Measurements from ENCODE around the gene EPB41L3. TPM values are rescaled to one million over a fixed set of nuclear protein-coding genes. Genes with fewer than 3 reads are reported as not detected.

EPB41L3 gene
- total RNA-seq, 2 donors from 2014 or later: 37.4 to 77.2 TPM

DNA sequence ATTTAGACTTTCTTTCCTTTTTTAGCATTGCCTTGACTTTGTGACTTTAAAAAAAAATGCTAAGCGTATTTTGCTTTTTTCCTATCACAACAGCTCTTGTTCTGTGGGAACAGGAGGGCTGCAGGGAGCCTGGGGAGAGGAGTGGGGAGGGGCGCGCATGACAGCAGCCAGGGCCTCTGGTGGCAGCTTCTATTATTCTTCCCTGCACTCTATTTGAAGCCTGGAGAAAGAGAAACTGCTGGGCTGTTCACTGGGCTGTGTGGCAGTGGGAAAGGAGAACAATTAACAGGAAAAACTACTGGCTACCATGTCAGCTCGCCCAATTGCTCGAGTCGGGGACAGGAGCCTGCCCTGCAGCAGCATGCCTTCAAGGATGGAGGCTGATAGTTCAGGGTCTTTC is 129.3 kb downstream of the EPB41L3 start:
- H3K36me3 ChIP-seq: no peaks in the 10 kb centered on the region
- DNase-seq (ENCODE audit: low spot score) (no peak), ATAC-seq (ENCODE audit: insufficient number of reproducible peaks, low FRiP score, low read depth) (no peak)
- no peaks in the 10 kb centered on the region for H3K9me3 ChIP-seq
- H3K27me3 ChIP-seq (replicated peaks; ENCODE audit: insufficient read depth): no peaks in the 10 kb centered on the region
- no peak overlapping the region for H3K4me3 ChIP-seq
- H3K4me1 ChIP-seq (ENCODE audit: control insufficient read depth in 1 of 2, low read depth in 2 of 2): no peaks in the 10 kb centered on the region
- no peak overlapping the region for H3K27ac ChIP-seq
- TF ChIP-seq, protein P1, sequence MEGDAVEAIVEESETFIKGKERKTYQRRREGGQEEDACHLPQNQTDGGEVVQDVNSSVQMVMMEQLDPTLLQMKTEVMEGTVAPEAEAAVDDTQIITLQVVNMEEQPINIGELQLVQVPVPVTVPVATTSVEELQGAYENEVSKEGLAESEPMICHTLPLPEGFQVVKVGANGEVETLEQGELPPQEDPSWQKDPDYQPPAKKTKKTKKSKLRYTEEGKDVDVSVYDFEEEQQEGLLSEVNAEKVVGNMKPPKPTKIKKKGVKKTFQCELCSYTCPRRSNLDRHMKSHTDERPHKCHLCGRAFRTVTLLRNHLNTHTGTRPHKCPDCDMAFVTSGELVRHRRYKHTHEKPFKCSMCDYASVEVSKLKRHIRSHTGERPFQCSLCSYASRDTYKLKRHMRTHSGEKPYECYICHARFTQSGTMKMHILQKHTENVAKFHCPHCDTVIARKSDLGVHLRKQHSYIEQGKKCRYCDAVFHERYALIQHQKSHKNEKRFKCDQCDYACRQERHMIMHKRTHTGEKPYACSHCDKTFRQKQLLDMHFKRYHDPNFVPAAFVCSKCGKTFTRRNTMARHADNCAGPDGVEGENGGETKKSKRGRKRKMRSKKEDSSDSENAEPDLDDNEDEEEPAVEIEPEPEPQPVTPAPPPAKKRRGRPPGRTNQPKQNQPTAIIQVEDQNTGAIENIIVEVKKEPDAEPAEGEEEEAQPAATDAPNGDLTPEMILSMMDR (IDR thresholded peaks at IDR 0.05): no peak

DNA sequence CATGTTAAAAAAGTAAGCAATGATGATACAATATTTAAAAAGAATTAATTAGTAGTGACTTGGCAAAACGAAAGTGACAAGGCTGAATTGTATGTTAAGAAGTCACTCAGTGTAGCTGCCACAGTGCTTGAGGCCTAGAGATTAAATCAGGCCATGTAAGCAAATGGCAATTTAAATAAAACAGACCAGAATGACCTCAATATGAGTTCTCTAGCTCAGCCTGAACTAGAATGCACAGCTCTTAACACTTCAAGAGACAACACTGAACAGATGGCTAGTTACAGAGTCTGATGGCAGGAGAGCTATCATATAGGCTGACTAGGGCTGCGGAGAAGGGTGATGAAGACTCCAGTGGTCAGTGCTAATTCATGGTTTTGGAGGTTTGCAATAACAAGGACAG is 130.3 kb downstream of the EPB41L3 start:
- TF ChIP-seq, protein P1 (IDR thresholded peaks at IDR 0.05): no peak
- ATAC-seq (ENCODE audit: insufficient number of reproducible peaks, low FRiP score, low read depth) (no peak), DNase-seq (ENCODE audit: low spot score) (no peak)
- H3K27me3 ChIP-seq (replicated peaks; ENCODE audit: insufficient read depth): no peaks in the 10 kb centered on the region
- no peak overlapping the region for H3K4me3 ChIP-seq
- no peaks in the 10 kb centered on the region for H3K4me1 ChIP-seq (ENCODE audit: control insufficient read depth in 1 of 2, low read depth in 2 of 2)
- no peaks in the 10 kb centered on the region for H3K9me3 ChIP-seq
- H3K27ac ChIP-seq: no peak overlapping the region
- H3K36me3 ChIP-seq: no peaks in the 10 kb centered on the region

DNA sequence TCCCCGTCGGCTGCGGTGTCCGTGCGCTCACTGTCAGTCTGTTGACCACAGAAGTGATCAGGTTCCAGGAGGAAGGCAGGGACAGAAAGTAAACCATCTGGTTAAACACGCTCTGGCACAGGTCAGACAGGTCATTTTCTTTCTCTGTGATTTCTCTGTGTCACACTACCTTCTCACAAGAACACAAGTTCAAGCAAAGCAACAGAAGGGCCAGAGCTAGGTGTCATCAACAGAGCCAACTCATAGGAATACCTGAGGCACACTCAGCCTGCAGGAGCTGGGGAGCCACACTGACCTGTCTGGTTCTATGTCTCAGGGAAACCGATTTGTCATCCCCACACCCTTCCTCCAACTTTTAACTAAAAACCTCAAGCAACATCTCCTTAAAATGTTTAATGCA is 133.2 kb downstream of the EPB41L3 start:
- Histone ChIP-seq H3K9me3 (no peaks in the 10 kb centered on the region), H3K27me3 (replicated peaks; ENCODE audit: insufficient read depth) (no peaks in the 10 kb centered on the region), H3K4me3 (no peak overlapping the region), H3K4me1 (ENCODE audit: control insufficient read depth in 1 of 2, low read depth in 2 of 2) (no peaks in the 10 kb centered on the region), H3K36me3 (no peaks in the 10 kb centered on the region), H3K27ac (no peak overlapping the region)
- DNase-seq (ENCODE audit: low spot score) (no peak), ATAC-seq (ENCODE audit: insufficient number of reproducible peaks, low FRiP score, low read depth) (no peak)
- TF ChIP-seq, protein P1 (IDR thresholded peaks at IDR 0.05): no peak

DNA sequence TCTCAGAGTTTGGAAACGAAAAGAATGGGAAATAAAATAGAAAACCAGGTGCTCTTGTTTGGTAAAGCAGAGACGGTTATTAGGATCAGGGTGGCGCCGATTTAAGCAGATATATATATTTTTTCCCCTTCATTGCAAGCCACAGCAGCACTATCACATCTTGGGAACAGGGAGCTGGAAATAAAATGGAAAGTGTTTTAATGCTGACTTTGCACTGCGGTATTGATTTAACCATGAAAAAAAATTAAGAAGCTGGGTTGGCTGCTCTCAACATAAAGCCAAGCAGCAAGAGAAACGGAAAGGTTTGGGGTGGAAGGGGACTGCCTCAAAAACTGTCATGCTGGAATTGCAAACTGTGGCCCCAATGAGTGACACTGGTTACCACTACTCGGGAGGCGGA is 145.5 kb downstream of the EPB41L3 start:
- H3K27me3 ChIP-seq (replicated peaks; ENCODE audit: insufficient read depth): no peaks in the 10 kb centered on the region
- H3K4me1 ChIP-seq (ENCODE audit: control insufficient read depth in 1 of 2, low read depth in 2 of 2): no peaks in the 10 kb centered on the region
- TF ChIP-seq, protein P1 (IDR thresholded peaks at IDR 0.05): no peak
- no peak for DNase-seq (ENCODE audit: low spot score)
- H3K27ac ChIP-seq: no peak overlapping the region
- H3K36me3 ChIP-seq: no peaks in the 10 kb centered on the region
- H3K4me3 ChIP-seq: no peak overlapping the region
- H3K9me3 ChIP-seq: no peaks in the 10 kb centered on the region
- ATAC-seq (ENCODE audit: insufficient number of reproducible peaks, low FRiP score, low read depth): no peak

DNA sequence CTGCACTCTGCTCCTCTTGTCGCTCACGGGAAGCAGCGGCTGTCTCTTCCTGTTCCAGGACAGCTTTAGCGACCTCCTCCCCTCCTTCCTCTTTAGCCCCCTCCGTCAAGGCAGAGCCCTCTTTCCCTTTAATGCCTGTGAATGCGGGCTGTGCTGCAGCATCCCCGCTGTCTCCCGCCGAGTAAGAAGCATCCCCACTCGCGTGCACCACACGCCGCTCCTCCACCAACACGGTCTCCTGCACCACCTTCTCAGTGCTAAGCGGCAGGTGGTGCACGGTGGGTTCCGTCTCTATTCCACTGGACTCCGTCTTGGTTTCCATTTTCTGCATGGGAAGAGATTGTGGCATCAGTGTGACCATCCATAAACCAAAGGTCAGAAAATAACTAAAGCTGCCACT is 146.7 kb downstream of the EPB41L3 start:
- Histone ChIP-seq H3K36me3 (no peaks in the 10 kb centered on the region), H3K27ac (no peak overlapping the region), H3K4me1 (ENCODE audit: control insufficient read depth in 1 of 2, low read depth in 2 of 2) (no peaks in the 10 kb centered on the region), H3K27me3 (replicated peaks; ENCODE audit: insufficient read depth) (no peaks in the 10 kb centered on the region), H3K9me3 (no peaks in the 10 kb centered on the region), H3K4me3 (no peak overlapping the region)
- DNase-seq (ENCODE audit: low spot score) (no peak), ATAC-seq (ENCODE audit: insufficient number of reproducible peaks, low FRiP score, low read depth) (no peak)
- TF ChIP-seq, protein P1 (IDR thresholded peaks at IDR 0.05): no peak

Data from thoracic aorta (tissue), 2 donors.